HepG2 (cell line): ENCODE results near the gene HTD2.

Source experiments
- KDM1A ChIP-seq: IDR thresholded peaks from 2 replicates; pipeline ENCODE4 v1.6.1; 2016; ENCODE audit warnings: missing compliant biosample characterization
- KDM5B ChIP-seq: sonication (generic); formaldehyde crosslinking; IDR thresholded peaks from 2 replicates; pipeline ENCODE4 v1.4.0; 2020; ENCODE audit warnings: missing genetic modification reagents, mild to moderate bottlenecking, borderline replicate concordance
- PHB2 ChIP-seq: fragments of 450-650 bp; IDR thresholded peaks from 2 replicates; pipeline ENCODE4 v1.6.1; 2018; ENCODE audit not compliant: partially characterized antibody
- PHF21A ChIP-seq: sonication (generic); formaldehyde crosslinking; IDR thresholded peaks from 2 replicates; pipeline ENCODE4 v1.5.0; 2020; ENCODE audit warnings: mild to moderate bottlenecking, missing genetic modification reagents
- U2AF1 ChIP-seq: fragments of 200-400 bp; formaldehyde crosslinking; optimal IDR thresholded peaks from 2 replicates; pipeline ENCODE3; 2017; ENCODE audit warnings: mild to moderate bottlenecking, low read depth, low read length
- ZNF572 ChIP-seq: sonication (generic); formaldehyde crosslinking; IDR thresholded peaks from 2 replicates; pipeline ENCODE4 v1.5.1; 2020; ENCODE audit warnings: mild to moderate bottlenecking, missing genetic modification reagents

- TF ChIP-seq KDM1A (CRISPR knock-in tag) = no peak
- no peak for TF ChIP-seq ZNF572 (CRISPR knock-in tag)
- no peak for TF ChIP-seq U2AF1
- TF ChIP-seq PHF21A (CRISPR knock-in tag) = no peak
- no peak for TF ChIP-seq KDM5B (CRISPR knock-in tag)
- no peak for TF ChIP-seq PHB2
Observed at GRCh38 chr3:58296843-58297242, 9.5 kb upstream of the HTD2 start.
